Melanocyte of skin (primary cell): ENCODE data around the gene SRPK2. TPM values are rescaled to one million over a fixed set of nuclear protein-coding genes. Genes with fewer than 3 reads are reported as not detected.

Experiments
- small RNA-seq, 2 donors: library from RNA; depleted of rRNA; stranded (forward); fragments of <200 nt; gene quantifications; one replicate each; pipeline ENCODE3, GENCODE V24; 2012
- total RNA-seq, 2 donors: library from RNA; depleted of rRNA; stranded (reverse); fragments of >200 nt; gene quantifications; 2 replicates each; pipeline ENCODE4 v1.2.3, GENCODE V29; 2012

The SRPK2 gene
- 10 to 100 TPM; 53.3 to 55.1 TPM for total RNA-seq

GRCh38 chr7:105388356-105389087, at the start of gene SRPK2:
Gene SRPK2 (minus strand): TSS chr7:105388921.

Small RNA genes lying within 50 kb of the gene (small RNA-seq; reads per million reads assigned to genes)
- gene AC005070.2 (0 reads per million in 2 donors), gene RNU6-1322P (0 reads per million in 2 donors)

Other genes with a start within 250 kb of the SRPK2 start
- 10 to 100 TPM; 12.4 to 26.6 TPM for gene PUS7, start 133.3 kb upstream of the SRPK2 start, total RNA-seq
- gene RINT1, start 143.3 kb upstream of the SRPK2 start, total RNA-seq = 10 to 100 TPM; 10.3 to 14.3 TPM
- not detected for gene EFCAB10, start 192.6 kb upstream of the SRPK2 start, total RNA-seq